GM19397 (cell line): Measurements from ENCODE around the gene PRRX1.

Experiments
- ATAC-seq: cut with Tn5 transposase; IDR thresholded peaks from one replicate; pipeline ENCODE4 v1.9.1; 2021; ENCODE audit warnings: mild to moderate bottlenecking, moderate library complexity; ENCODE audit not compliant: unreplicated experiment

PRRX1 gene

GRCh38 chr1:170686291-170686690 lies 22.4 kb downstream of the PRRX1 start:
- no peak for ATAC-seq

GRCh38 chr1:170687621-170688020 lies 23.7 kb downstream of the PRRX1 start:
- no peak for ATAC-seq

- no peak for ATAC-seq
These were observed 27.3 kb downstream of the PRRX1 start for GRCh38 chr1:170691258-170691657.

GRCh38 chr1:170692866-170693575 lies 29.1 kb downstream of the PRRX1 start:
- ATAC-seq = no peak

- ATAC-seq = no peak
These were observed 30.4 kb downstream of the PRRX1 start for GRCh38 chr1:170694172-170694926.

- ATAC-seq = no peak
These were observed 32.1 kb downstream of the PRRX1 start for GRCh38 chr1:170695955-170696590.

GRCh38 chr1:170696591-170697290 lies 32.8 kb downstream of the PRRX1 start:
- no peak for ATAC-seq

GRCh38 chr1:170697316-170697715 lies 33.4 kb downstream of the PRRX1 start:
- no peak for ATAC-seq

GRCh38 chr1:170698301-170699275 lies 34.7 kb downstream of the PRRX1 start:
- no peak for ATAC-seq

- ATAC-seq = no peak
These were observed 35.8 kb downstream of the PRRX1 start for GRCh38 chr1:170699696-170700095.

- ATAC-seq = no peak
These were observed 37.1 kb downstream of the PRRX1 start for GRCh38 chr1:170700842-170701615.

GRCh38 chr1:170701962-170702361 lies 38.0 kb downstream of the PRRX1 start:
- no peak for ATAC-seq

GRCh38 chr1:170703591-170703990 lies 39.7 kb downstream of the PRRX1 start:
- ATAC-seq = no peak

- ATAC-seq = no peak
These were observed 40.3 kb downstream of the PRRX1 start for GRCh38 chr1:170704256-170704655.

GRCh38 chr1:170705981-170706380 lies 42.0 kb downstream of the PRRX1 start:
- ATAC-seq = no peak

GRCh38 chr1:170707117-170707516 lies 43.2 kb downstream of the PRRX1 start:
- no peak for ATAC-seq

GRCh38 chr1:170707959-170708655 lies 44.2 kb downstream of the PRRX1 start:
- no peak for ATAC-seq

- no peak for ATAC-seq
These were observed 47.8 kb downstream of the PRRX1 start for GRCh38 chr1:170711682-170712081.

- no peak for ATAC-seq
These were observed 50.2 kb downstream of the PRRX1 start for GRCh38 chr1:170714163-170714562.
